Endometrial microvascular endothelial cells (primary cell): ENCODE measurements around the gene MALAT1. TPM values are rescaled to one million over a fixed set of nuclear protein-coding genes. Genes with fewer than 3 reads are reported as not detected.

Source experiments
- in situ Hi-C: cut with HindIII; loops from 2 replicates; pipeline ENCODE4 v1.10.0; 2017; ENCODE audit warnings: low sequenced_read_pairs, low pct_unique_long_range_greater_than_20kb; ENCODE audit errors: inconsistent ontology term
- total RNA-seq: library from RNA; depleted of rRNA; stranded (reverse); fragments of >200 nt; gene quantifications from one replicate; pipeline ENCODE4 v1.2.3, GENCODE V29; 2015; ENCODE audit errors: inconsistent ontology term

MALAT1 gene
- total RNA-seq, 1 donor from 2014 or later: 1,401 TPM

- in situ Hi-C loops: no loop called here
These were observed 5.3 kb upstream of the MALAT1 start for GRCh38 chr11:65493367-65494176.

- in situ Hi-C loops: no loop called here
These were observed 2.3 kb upstream of the MALAT1 start for GRCh38 chr11:65496304-65497140.

- in situ Hi-C loops: no loop called here
These were observed 1.5 kb upstream of the MALAT1 start for GRCh38 chr11:65497141-65498041.

- in situ Hi-C loops: no loop called here
These were observed 661 bp upstream of the MALAT1 start for GRCh38 chr11:65498042-65498726.

- in situ Hi-C loops: no loop called here
These were observed 193 bp upstream of the MALAT1 start for GRCh38 chr11:65498727-65498976.

- in situ Hi-C loops: no loop called here
These were observed 1.0 kb downstream of the MALAT1 start for GRCh38 chr11:65499713-65500386.

GRCh38 chr11:65500387-65501185 is 1.7 kb downstream of the MALAT1 start:
- in situ Hi-C loops: no loop called here

- in situ Hi-C loops: no loop called here
These were observed 2.3 kb downstream of the MALAT1 start for GRCh38 chr11:65501186-65501471.

- in situ Hi-C loops: no loop called here
These were observed 2.8 kb downstream of the MALAT1 start for GRCh38 chr11:65501472-65502273.

- in situ Hi-C loops: no loop called here
These were observed 3.4 kb downstream of the MALAT1 start for GRCh38 chr11:65502274-65502554.

- in situ Hi-C loops: no loop called here
These were observed 3.9 kb downstream of the MALAT1 start for GRCh38 chr11:65502555-65503367.

GRCh38 chr11:65503368-65503948 is 4.6 kb downstream of the MALAT1 start:
- in situ Hi-C loops: no loop called here

GRCh38 chr11:65503949-65504673 is 5.3 kb downstream of the MALAT1 start:
- in situ Hi-C loops: no loop called here

GRCh38 chr11:65504674-65505465 is 6.0 kb downstream of the MALAT1 start:
- in situ Hi-C loops: no loop called here
